Upper lobe of right lung (tissue), 1 donor: ENCODE results near the gene TFPT. TPM values are rescaled to one million over a fixed set of nuclear protein-coding genes. Genes with fewer than 3 reads are reported as not detected.

Experiments
- ATAC-seq: fragments of 200-7000 bp; cut with Tn5 transposase; one replicate; pipeline ENCODE4 v1.9.1; 2020; ENCODE audit warnings: mild to moderate bottlenecking, moderate library complexity
- DNase-seq: peaks from one replicate; pipeline ENCODE4 v3.0.0-alpha.2; 2020
- H3K27ac ChIP-seq: fragments of 200-600 bp; one replicate; pipeline ENCODE4 v1.8.0; 2022
- H3K27me3 ChIP-seq: fragments of 200-600 bp; one replicate; pipeline ENCODE4 v1.8.0; 2022; ENCODE audit warnings: mild to moderate bottlenecking
- H3K36me3 ChIP-seq: fragments of 200-600 bp; one replicate; pipeline ENCODE4 v1.8.0; 2022
- H3K4me1 ChIP-seq: fragments of 200-600 bp; one replicate; pipeline ENCODE4 v1.8.0; 2022
- H3K4me3 ChIP-seq: fragments of 200-600 bp; one replicate; pipeline ENCODE4 v1.8.0; 2022; ENCODE audit warnings: mild to moderate bottlenecking
- H3K9me3 ChIP-seq: fragments of 200-600 bp; one replicate; pipeline ENCODE4 v1.8.0; 2022
- intact Hi-C: fragments of 100-400 bp; cut with DNase I; formaldehyde crosslinking; loops from one replicate; pipeline ENCODE4 v1.11.0; 2022
- long read RNA-seq: library from polyadenylated mRNA; unstranded; transcript quantifications from one replicate; pipeline ENCODE4 v2.0.0, GENCODE V29; 2021
- total RNA-seq: library from RNA; stranded (reverse); fragmentation: NEBNext Ultra II Directional; extraction: Animal tissue kit (Norgen Biotek cat#: 25700); gene quantifications from one replicate; pipeline ENCODE4 v1.2.1, GENCODE V29; 2021
- TF ChIP-seq, protein P1 (sequence below): fragments of 200-600 bp; IDR thresholded peaks from one replicate; pipeline ENCODE4 v1.8.0; 2022; ENCODE audit warnings: antibody characterized with exemption
- donor health status: DM: no; HTN: yes; CAD: no; lungs with severe emphysema.

TFPT gene, protein sequence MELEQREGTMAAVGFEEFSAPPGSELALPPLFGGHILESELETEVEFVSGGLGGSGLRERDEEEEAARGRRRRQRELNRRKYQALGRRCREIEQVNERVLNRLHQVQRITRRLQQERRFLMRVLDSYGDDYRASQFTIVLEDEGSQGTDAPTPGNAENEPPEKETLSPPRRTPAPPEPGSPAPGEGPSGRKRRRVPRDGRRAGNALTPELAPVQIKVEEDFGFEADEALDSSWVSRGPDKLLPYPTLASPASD
- 19.5 TPM for total RNA-seq
- long read RNA-seq, transcript TFPT-203 (6 exons, 1,205 nt) = major isoform, 7 of 13 reads
- long read RNA-seq, partial matches to known transcripts = 2 of 13 reads
- long read RNA-seq, other reads (novel, unspliced or antisense) = 4 of 13 reads

DNA sequence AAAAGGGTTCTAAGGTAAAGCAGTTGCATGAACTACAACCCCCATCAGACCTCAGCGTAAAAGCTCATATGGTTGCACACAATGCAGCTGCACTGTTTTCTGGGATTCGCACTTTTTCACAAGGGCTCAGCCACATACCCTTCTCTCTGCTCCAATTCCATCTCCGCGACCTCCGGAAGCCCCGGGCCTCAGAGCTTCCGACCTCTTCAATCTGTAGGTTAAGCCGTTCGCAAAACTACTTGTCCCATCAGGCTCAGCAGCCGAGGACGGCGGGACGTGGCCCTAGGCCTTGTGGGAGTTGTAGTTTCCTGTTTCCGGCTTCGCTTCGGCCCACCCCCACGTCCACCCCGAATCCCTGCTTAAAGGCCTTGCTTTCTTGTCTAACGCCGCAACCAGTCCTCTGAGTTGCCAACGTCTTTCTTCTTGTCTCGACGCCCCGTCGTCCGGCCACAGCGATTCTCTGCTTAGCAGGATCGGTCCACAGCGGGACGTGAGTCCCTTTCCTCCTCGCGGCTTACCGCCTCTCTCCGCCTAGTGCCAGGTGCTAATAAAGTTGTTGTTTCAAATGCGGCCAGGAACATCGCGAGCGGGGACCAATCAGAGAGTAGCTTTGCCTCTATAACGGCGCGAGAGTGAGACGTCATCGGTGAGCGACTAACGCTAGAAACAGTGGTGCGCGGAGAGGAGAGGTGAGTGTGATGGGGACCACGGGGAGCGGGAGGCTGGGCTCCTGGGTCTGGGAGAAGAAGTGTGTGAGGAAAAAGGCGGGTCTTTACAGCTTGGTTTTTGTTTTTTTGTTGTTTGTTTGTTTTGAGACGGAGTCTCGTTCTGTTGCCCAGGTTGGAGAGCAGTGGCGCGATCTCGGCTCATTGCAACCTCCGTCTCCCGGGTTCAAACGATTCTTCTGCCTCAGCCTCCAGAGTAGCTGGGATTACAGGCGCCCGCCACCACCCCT lies at the start of gene TFPT, which contains the start of gene PRPF31:
Gene TFPT, minus strand, starts transcription at position 549 of the 955 bp plus-strand sequence. Its CDS starts 388 bp downstream, at position 161.
Gene PRPF31, plus strand, starts transcription at position 646 of the 955 bp plus-strand sequence. CDS start 2,525 bp downstream, outside the sequence.
- Histone ChIP-seq H3K27me3 (no peaks in the 10 kb centered on the region), H3K27ac (peak within 1 kb of the TSS; percentile 90), H3K4me1 (peaks cover 22% of the 10 kb centered on the region), H3K9me3 (no peaks in the 10 kb centered on the region), H3K4me3 (peak within 1 kb of the TSS; percentile 97), H3K36me3 (peaks cover 37% of the 10 kb centered on the region)
- peak; percentile 95 for ATAC-seq
- peak; percentile 97 for DNase-seq
- intact Hi-C loops = no loop called here
- TF ChIP-seq, protein P1, sequence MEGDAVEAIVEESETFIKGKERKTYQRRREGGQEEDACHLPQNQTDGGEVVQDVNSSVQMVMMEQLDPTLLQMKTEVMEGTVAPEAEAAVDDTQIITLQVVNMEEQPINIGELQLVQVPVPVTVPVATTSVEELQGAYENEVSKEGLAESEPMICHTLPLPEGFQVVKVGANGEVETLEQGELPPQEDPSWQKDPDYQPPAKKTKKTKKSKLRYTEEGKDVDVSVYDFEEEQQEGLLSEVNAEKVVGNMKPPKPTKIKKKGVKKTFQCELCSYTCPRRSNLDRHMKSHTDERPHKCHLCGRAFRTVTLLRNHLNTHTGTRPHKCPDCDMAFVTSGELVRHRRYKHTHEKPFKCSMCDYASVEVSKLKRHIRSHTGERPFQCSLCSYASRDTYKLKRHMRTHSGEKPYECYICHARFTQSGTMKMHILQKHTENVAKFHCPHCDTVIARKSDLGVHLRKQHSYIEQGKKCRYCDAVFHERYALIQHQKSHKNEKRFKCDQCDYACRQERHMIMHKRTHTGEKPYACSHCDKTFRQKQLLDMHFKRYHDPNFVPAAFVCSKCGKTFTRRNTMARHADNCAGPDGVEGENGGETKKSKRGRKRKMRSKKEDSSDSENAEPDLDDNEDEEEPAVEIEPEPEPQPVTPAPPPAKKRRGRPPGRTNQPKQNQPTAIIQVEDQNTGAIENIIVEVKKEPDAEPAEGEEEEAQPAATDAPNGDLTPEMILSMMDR = no peak

DNA sequence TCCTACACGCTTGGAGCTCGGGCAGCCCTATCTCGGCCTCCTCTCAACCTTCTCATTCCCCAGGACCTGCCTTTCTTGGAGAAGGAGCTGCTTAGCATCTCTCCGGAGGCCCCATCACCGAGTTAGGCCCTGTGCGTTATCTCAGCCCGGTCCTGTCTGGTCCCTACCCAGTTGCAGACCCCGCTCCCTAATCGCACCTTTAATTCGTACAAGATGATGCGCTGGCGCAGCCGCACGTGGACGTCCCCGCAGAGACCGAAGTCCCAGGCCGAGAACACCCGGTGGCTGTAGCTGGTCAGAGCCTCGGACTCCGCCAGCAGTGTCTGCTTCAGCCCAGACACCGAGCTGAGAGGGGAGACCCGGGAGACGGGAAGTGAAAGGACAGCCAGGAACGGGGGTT lies 49.8 kb upstream of the TFPT start:
- H3K9me3 ChIP-seq = no peaks in the 10 kb centered on the region
- H3K4me1 ChIP-seq = peaks cover 20% of the 10 kb centered on the region
- no peak overlapping the region for H3K4me3 ChIP-seq
- H3K27ac ChIP-seq = no peak overlapping the region
- no peaks in the 10 kb centered on the region for H3K27me3 ChIP-seq
- H3K36me3 ChIP-seq = no peaks in the 10 kb centered on the region
- intact Hi-C loops = loop anchor here (5.0 kb wide), 1 partner anchor 67 kb away; no protein-coding TSS in a partner anchor
- DNase-seq (no peak), ATAC-seq (no peak)
- TF ChIP-seq, protein P1 = no peak

DNA sequence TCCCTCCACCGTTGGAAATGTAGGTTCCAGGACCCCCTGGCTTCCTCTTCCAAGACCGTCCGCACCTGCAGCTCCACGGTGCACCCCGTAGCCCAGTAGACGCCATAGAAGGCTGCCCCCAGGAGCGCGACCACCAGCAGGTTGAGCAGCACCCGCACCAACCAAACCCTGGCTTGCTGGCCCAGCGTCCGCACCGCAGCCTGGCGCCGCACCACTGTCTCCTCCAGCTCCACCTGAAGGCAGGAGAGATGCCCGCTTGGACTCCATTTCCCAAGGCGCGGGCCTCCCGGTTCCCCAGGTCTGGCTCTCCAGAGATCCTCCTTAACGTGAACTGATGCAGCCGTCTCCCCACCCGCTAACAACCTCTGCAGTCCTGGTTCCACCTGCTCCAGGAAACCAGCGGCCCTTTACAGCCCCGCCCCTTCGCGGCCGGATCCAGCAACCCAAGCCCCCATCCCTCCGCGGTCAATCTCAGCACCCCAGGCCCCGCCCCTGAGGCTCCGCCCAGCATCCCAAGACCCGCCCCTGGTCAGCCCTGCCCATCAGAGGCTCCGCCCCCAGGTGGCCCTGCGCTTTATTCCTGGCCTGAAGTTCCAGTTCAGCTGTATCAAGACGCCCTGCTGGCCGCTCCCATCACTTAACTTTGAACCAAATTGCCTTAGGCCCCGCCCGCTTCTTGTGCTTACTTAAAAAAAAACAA lies 49.1 kb upstream of the TFPT start:
- intact Hi-C loops = loop anchor here (5.0 kb wide), 1 partner anchor 68 kb away; no protein-coding TSS in a partner anchor
- DNase-seq (peak; percentile 84), ATAC-seq (peak; percentile 32)
- TF ChIP-seq, protein P1 = no peak
- Histone ChIP-seq H3K4me3 (no peak overlapping the region), H3K9me3 (no peaks in the 10 kb centered on the region), H3K4me1 (peaks cover 22% of the 10 kb centered on the region), H3K27me3 (no peaks in the 10 kb centered on the region), H3K36me3 (no peaks in the 10 kb centered on the region), H3K27ac (no peak overlapping the region)

DNA sequence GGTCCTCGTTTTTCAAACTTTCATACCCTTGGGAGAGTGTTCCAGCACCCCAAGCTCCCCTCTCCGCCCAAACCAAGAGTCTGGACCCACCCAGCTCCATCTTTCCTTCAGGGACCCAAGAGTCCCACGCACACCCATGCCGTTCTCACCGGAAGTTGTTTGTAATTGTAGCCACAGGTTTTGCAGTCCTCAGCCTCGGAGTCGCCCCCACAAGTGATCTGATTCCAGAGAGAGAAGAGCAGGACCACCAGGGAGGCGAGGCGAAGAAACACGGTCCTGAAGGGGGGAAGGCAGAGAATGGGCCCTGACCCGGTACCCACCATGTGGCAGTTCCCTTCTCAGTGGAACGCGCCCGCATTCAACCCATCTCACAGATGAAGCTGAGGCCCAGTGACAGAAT lies 47.4 kb upstream of the TFPT start:
- ATAC-seq (no peak), DNase-seq (no peak)
- Histone ChIP-seq H3K36me3 (peaks cover 3% of the 10 kb centered on the region), H3K27me3 (no peaks in the 10 kb centered on the region), H3K4me1 (peaks cover 27% of the 10 kb centered on the region), H3K27ac (no peak overlapping the region), H3K9me3 (no peaks in the 10 kb centered on the region), H3K4me3 (peak overlapping the region; percentile 47)
- TF ChIP-seq, protein P1 = no peak
- intact Hi-C loops = no loop called here

DNA sequence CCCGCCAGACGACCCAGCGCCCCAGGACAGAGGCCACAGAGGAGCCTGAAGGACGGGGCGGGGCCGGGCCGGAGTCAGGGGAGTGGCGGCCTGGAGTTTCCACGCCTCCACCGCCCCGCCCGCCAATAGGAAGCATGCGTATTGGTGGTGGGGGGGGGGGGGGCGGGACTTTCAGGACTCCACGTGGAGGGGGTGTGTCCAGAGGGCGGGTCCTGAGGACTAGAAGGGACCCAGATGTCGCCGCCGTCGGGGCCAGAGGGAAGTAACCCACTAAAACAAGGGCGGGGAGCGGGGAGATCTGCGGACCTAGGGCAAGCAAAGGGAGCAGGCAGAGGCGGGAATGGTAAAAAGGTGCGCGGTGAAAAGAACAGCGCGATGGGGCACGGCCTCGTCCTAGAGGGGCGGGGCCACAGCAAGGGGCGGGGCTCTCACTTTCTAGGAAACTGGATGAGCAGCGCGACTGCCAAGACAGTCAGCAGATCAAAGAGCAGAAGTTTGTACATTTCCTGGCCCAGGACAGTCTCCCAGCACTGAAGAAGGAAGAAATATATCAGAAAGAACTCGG lies 46.9 kb upstream of the TFPT start:
- ATAC-seq = peak; percentile 73
- intact Hi-C loops = no loop called here
- TF ChIP-seq, protein P1 = no peak
- H3K27ac ChIP-seq = no peak overlapping the region
- peaks cover 27% of the 10 kb centered on the region for H3K4me1 ChIP-seq
- H3K27me3 ChIP-seq = no peaks in the 10 kb centered on the region
- H3K36me3 ChIP-seq = peaks cover 9% of the 10 kb centered on the region
- H3K4me3 ChIP-seq = peak overlapping the region; percentile 47
- H3K9me3 ChIP-seq = no peaks in the 10 kb centered on the region
- peak; percentile 93 for DNase-seq
